Kidney (tissue), 14 donors: Measurements from ENCODE around the gene FAM83G. TPM values are rescaled to one million over a fixed set of nuclear protein-coding genes. Genes with fewer than 3 reads are reported as not detected.

Experiments used
- DNase-seq, 5 donors: peaks; one replicate each; pipeline ENCODE4 v3.0.0-alpha.2; 2013 to 2020
- FAIRE-seq: peaks from 2 replicates; lab custom pipeline; 2012; peaks lifted over from hg19 to GRCh38; lab: Jason Lieb, UNC
- H3K27ac ChIP-seq, 2 donors: one replicate each; pipeline ENCODE4 v1.7.0; 2013; ENCODE audit warnings: low read depth in 2 of 2, low read length in 2 of 2, inconsistent platforms in 1 of 2
- H3K27me3 ChIP-seq: one replicate; pipeline ENCODE4 v1.7.1; 2013; ENCODE audit warnings: low read length, inconsistent platforms; ENCODE audit not compliant: control insufficient read depth, insufficient read depth
- H3K36me3 ChIP-seq, 3 donors: one replicate each; pipeline versions ENCODE4 v1.7.0 to v1.7.1; 2013; ENCODE audit warnings: low read length in 3 of 3, control low read depth in 1 of 3, inconsistent platforms in 1 of 3; ENCODE audit not compliant: insufficient read depth in 3 of 3, control insufficient read depth in 2 of 3
- H3K4me1 ChIP-seq, 3 donors: one replicate each; pipeline versions ENCODE4 v1.7.0 to v1.7.1; 2013; ENCODE audit warnings: low read length in 3 of 3, inconsistent platforms in 1 of 3, low read depth in 1 of 3; ENCODE audit not compliant: control insufficient read depth in 2 of 3, insufficient read depth in 2 of 3
- H3K4me3 ChIP-seq, 3 donors: one replicate each; pipeline versions ENCODE4 v1.7.0 to v1.8.1; 2013; ENCODE audit warnings: low read length in 3 of 3, control low read depth in 1 of 3, inconsistent platforms in 1 of 3
- H3K9ac ChIP-seq, 3 donors: one replicate each; pipeline versions ENCODE4 v1.7.0 to v1.7.1; 2013; ENCODE audit warnings: low read length in 3 of 3, control low read depth in 1 of 3, inconsistent platforms in 1 of 3
- H3K9me3 ChIP-seq, 3 donors: one replicate each; pipeline versions ENCODE4 v1.7.0 to v1.7.1; 2013; ENCODE audit warnings: low read length in 3 of 3, control low read depth in 1 of 3, inconsistent platforms in 1 of 3; ENCODE audit not compliant: control insufficient read depth in 2 of 3, insufficient read depth in 1 of 3
- CTCF ChIP-seq: IDR thresholded peaks from 3 replicates; pipeline ENCODE4 v1.5.1; 2012; ENCODE audit warnings: mild to moderate bottlenecking, moderate library complexity, borderline replicate concordance; ENCODE audit not compliant: insufficient read depth; ENCODE audit errors: extremely low read depth
- intact Hi-C: fragments of 100-400 bp; cut with DNase I; formaldehyde crosslinking; loops from one replicate; pipeline ENCODE4 v1.11.1; 2022
- polyA plus RNA-seq: library from polyadenylated mRNA; stranded (reverse); fragments of 350-450 nt; fragmentation: Illumina TruSeq; extraction: RNeasy Lipid Tissue Mini Kit (QIAGEN cat#74804); gene quantifications from one replicate; pipeline ENCODE4 v1.2.3, GENCODE V29; 2014; ENCODE audit warnings: low read depth, low replicate concordance; ENCODE audit not compliant: insufficient read depth
- total RNA-seq: library from RNA; stranded (reverse); fragmentation: NEBNext Ultra II Directional; extraction: Animal tissue kit (Norgen Biotek cat#: 25700); gene quantifications from one replicate; pipeline ENCODE4 v1.2.1, GENCODE V29; 2021
- donor health status: control.
- donor health status: control.
- donor health status: control.
- donor health status: control.
- donor health status: control.
- donor health status: DM: yes; HTN: yes; CAD: no.
- donor health status: Normal renal cell carcinoma (clear cell type).

FAM83G gene
- total and polyA plus RNA-seq, 2 donors from 2014 or later = 4.9 to 8.0 TPM

GRCh38 chr17:18978050-18978449, 26.5 kb downstream of the FAM83G start:
- H3K27me3 ChIP-seq = no peaks in the 10 kb centered on the region
- H3K9ac ChIP-seq = no peak overlapping the region
- no peak for TF ChIP-seq CTCF
- no peak overlapping the region for H3K4me3 ChIP-seq
- H3K4me1 ChIP-seq = peaks cover 0 to 11% (median 8%) of the 10 kb centered on the region in 3 donors
- FAIRE-seq = no peak
- intact Hi-C loops = no loop called here
- H3K36me3 ChIP-seq = peaks cover 0 to 2% (median 0%) of the 10 kb centered on the region in 3 donors
- H3K9me3 ChIP-seq = no peaks in the 10 kb centered on the region
- H3K27ac ChIP-seq = no peak overlapping the region
- DNase-seq = no peak

GRCh38 chr17:18977646-18978045, 26.9 kb downstream of the FAM83G start:
- Histone ChIP-seq H3K9me3 (no peaks in the 10 kb centered on the region), H3K4me1 (peaks cover 0 to 11% (median 8%) of the 10 kb centered on the region in 3 donors), H3K4me3 (no peak overlapping the region), H3K9ac (no peak overlapping the region), H3K27me3 (no peaks in the 10 kb centered on the region), H3K36me3 (peaks cover 0 to 2% (median 0%) of the 10 kb centered on the region in 3 donors), H3K27ac (no peak overlapping the region)
- intact Hi-C loops = no loop called here
- DNase-seq = no peak
- no peak for FAIRE-seq
- TF ChIP-seq CTCF = no peak

GRCh38 chr17:18977021-18977420, 27.5 kb downstream of the FAM83G start:
- H3K9me3 ChIP-seq = no peaks in the 10 kb centered on the region
- intact Hi-C loops = no loop called here
- peaks cover 0 to 11% (median 8%) of the 10 kb centered on the region in 3 donors for H3K4me1 ChIP-seq
- H3K4me3 ChIP-seq = no peak overlapping the region
- no peak for FAIRE-seq
- no peak for TF ChIP-seq CTCF
- DNase-seq = no peak
- H3K36me3 ChIP-seq = peaks cover 0 to 2% (median 0%) of the 10 kb centered on the region in 3 donors
- H3K27ac ChIP-seq = no peak overlapping the region
- H3K9ac ChIP-seq = no peak overlapping the region
- H3K27me3 ChIP-seq = no peaks in the 10 kb centered on the region

GRCh38 chr17:18976201-18976600, 28.4 kb downstream of the FAM83G start:
- H3K9ac ChIP-seq = no peak overlapping the region
- no peaks in the 10 kb centered on the region for H3K27me3 ChIP-seq
- no peaks in the 10 kb centered on the region for H3K9me3 ChIP-seq
- no peak for DNase-seq
- no peak overlapping the region for H3K27ac ChIP-seq
- no peak overlapping the region for H3K4me3 ChIP-seq
- no peak for TF ChIP-seq CTCF
- peaks cover 0 to 2% (median 0%) of the 10 kb centered on the region in 3 donors for H3K36me3 ChIP-seq
- H3K4me1 ChIP-seq = peaks cover 0 to 11% (median 6%) of the 10 kb centered on the region in 3 donors
- no peak for FAIRE-seq
- intact Hi-C loops = no loop called here
